Measurements from ENCODE around the gene RIOX2.
"Not testable (repeated sequence)": the region's sequence is repeated elsewhere in the genome, so short reads cannot be mapped to it uniquely, and the experiment has no call there.

Gene RIOX2

GRCh38 chr3:98013411-98014267, 41.4 kb upstream of the RIOX2 start:
- Histone ChIP-seq H3K79me2 (ENCODE audit: insufficient read depth, low read depth) (no peaks in the 10 kb centered on the region), H4K20me1 (ENCODE audit: insufficient read depth) (no peaks in the 10 kb centered on the region), H3K9ac (no peak overlapping the region), H3K4me2 (no peak overlapping the region), H3K27me3 (ENCODE audit: insufficient read depth, low read depth) (no peaks in the 10 kb centered on the region), H3K4me1 (ENCODE audit: low read depth, poor library complexity, severe bottlenecking) (peaks cover 10% of the 10 kb centered on the region), H3K36me3 (ENCODE audit: insufficient read depth) (no peaks in the 10 kb centered on the region), H3K4me3 (IDR thresholded peaks at IDR 0.05; ENCODE audit: insufficient read depth, low read depth, low read length) (no peak overlapping the region), H3K27ac (no peak overlapping the region), H2AFZ (ENCODE audit: low read depth) (no peak overlapping the region)
- no peak for TF ChIP-seq CTCF (conservative IDR thresholded peaks at IDR 0.05; ENCODE audit: low read depth, low read length)

- Histone ChIP-seq H3K79me2 (ENCODE audit: insufficient read depth, low read depth) (no peaks in the 10 kb centered on the region), H4K20me1 (ENCODE audit: insufficient read depth) (no peaks in the 10 kb centered on the region), H3K4me2 (no peak overlapping the region), H3K4me1 (ENCODE audit: low read depth, poor library complexity, severe bottlenecking) (peaks cover 17% of the 10 kb centered on the region), H3K27ac (no peak overlapping the region), H3K9ac (no peak overlapping the region), H2AFZ (ENCODE audit: low read depth) (no peak overlapping the region), H3K4me3 (IDR thresholded peaks at IDR 0.05; ENCODE audit: insufficient read depth, low read depth, low read length) (no peak overlapping the region), H3K36me3 (ENCODE audit: insufficient read depth) (no peaks in the 10 kb centered on the region), H3K27me3 (ENCODE audit: insufficient read depth, low read depth) (no peaks in the 10 kb centered on the region)
- TF ChIP-seq CTCF (conservative IDR thresholded peaks at IDR 0.05; ENCODE audit: low read depth, low read length) = no peak
Measured at GRCh38 chr3:98012979-98013378, 40.7 kb upstream of the RIOX2 start.

GRCh38 chr3:98010883-98011449, 38.7 kb upstream of the RIOX2 start:
- H3K27me3 ChIP-seq (ENCODE audit: insufficient read depth, low read depth) = not testable (repeated sequence)

GRCh38 chr3:98010194-98010882, 38.1 kb upstream of the RIOX2 start:
- TF ChIP-seq CTCF (conservative IDR thresholded peaks at IDR 0.05; ENCODE audit: low read depth, low read length) = no peak
- no peak overlapping the region for H2AFZ ChIP-seq (ENCODE audit: low read depth)

More at GRCh38 chr3:98010883-98011449, 38.7 kb upstream of the RIOX2 start:
- H4K20me1 ChIP-seq (ENCODE audit: insufficient read depth); H3K36me3 ChIP-seq (ENCODE audit: insufficient read depth); H3K4me3 ChIP-seq (IDR thresholded peaks at IDR 0.05; ENCODE audit: insufficient read depth, low read depth, low read length); H3K9ac ChIP-seq; H2AFZ ChIP-seq (ENCODE audit: low read depth); H3K79me2 ChIP-seq (ENCODE audit: insufficient read depth, low read depth); H3K4me2 ChIP-seq; H3K27ac ChIP-seq: not testable (repeated sequence)
- H3K4me1 ChIP-seq (ENCODE audit: low read depth, poor library complexity, severe bottlenecking) = peaks cover 18% of the 10 kb centered on the region

More at GRCh38 chr3:98010194-98010882, 38.1 kb upstream of the RIOX2 start:
- no peaks in the 10 kb centered on the region for H3K27me3 ChIP-seq (ENCODE audit: insufficient read depth, low read depth)
- no peak overlapping the region for H3K27ac ChIP-seq
- H4K20me1 ChIP-seq (ENCODE audit: insufficient read depth) = no peaks in the 10 kb centered on the region
- H3K4me2 ChIP-seq = no peak overlapping the region
- no peak overlapping the region for H3K4me3 ChIP-seq (IDR thresholded peaks at IDR 0.05; ENCODE audit: insufficient read depth, low read depth, low read length)
- no peaks in the 10 kb centered on the region for H3K79me2 ChIP-seq (ENCODE audit: insufficient read depth, low read depth)
- peaks cover 18% of the 10 kb centered on the region for H3K4me1 ChIP-seq (ENCODE audit: low read depth, poor library complexity, severe bottlenecking)
- no peak overlapping the region for H3K9ac ChIP-seq
- no peaks in the 10 kb centered on the region for H3K36me3 ChIP-seq (ENCODE audit: insufficient read depth)
